H1 (cell line): ENCODE results near the gene LYRM4. TPM values are rescaled to one million over a fixed set of nuclear protein-coding genes. Genes with fewer than 3 reads are reported as not detected.

ENCODE experiments used
- CTCF ChIA-PET: fragments of 300-600 bp; sonication (Branson Sonifier 250); formaldehyde crosslinking; loops from one replicate; lab custom pipeline; 2021; ENCODE audit not compliant: partially characterized antibody; lab: Charles Lee
- POLR2A ChIA-PET: fragments of 300-600 bp; sonication (Branson Sonifier 250); formaldehyde crosslinking; loops from one replicate; lab custom pipeline; 2021; ENCODE audit warnings: inconsistent platforms; ENCODE audit not compliant: partially characterized antibody; lab: Charles Lee
- DNase-seq, 2 experiments: peaks; one replicate each; pipeline versions ENCODE4 v3.0.0 to v3.0.0-alpha.2; 2010 to 2022; ENCODE audit warnings: low spot score in 2 of 2, low read depth in 1 of 2, mixed read lengths in 1 of 2
- FAIRE-seq: peaks from 2 replicates; lab custom pipeline; 2011; peaks lifted over from hg19 to GRCh38; lab: Jason Lieb, UNC
- H2AFZ ChIP-seq: 2 replicates; pipeline ENCODE4 v1.8.1; 2012; ENCODE audit warnings: low read length, inconsistent platforms
- H2AK5ac ChIP-seq: 2 replicates; pipeline ENCODE4 v1.6.1; 2013; ENCODE audit warnings: low read depth, low read length
- H2BK120ac ChIP-seq: replicated peaks from 2 replicates; pipeline ENCODE3; 2013; ENCODE audit warnings: low read depth, low read length, inconsistent platforms
- H2BK12ac ChIP-seq: 2 replicates; pipeline ENCODE4 v1.6.1; 2013; ENCODE audit warnings: low read depth, low read length
- H2BK15ac ChIP-seq: 2 replicates; pipeline ENCODE4 v1.6.1; 2013; ENCODE audit warnings: low read length
- H2BK20ac ChIP-seq: 2 replicates; pipeline ENCODE4 v1.6.1; 2013; ENCODE audit warnings: low read length
- H2BK5ac ChIP-seq: 2 replicates; pipeline ENCODE4 v1.6.1; 2013; ENCODE audit warnings: low read depth, low read length
- H3K14ac ChIP-seq: 2 replicates; pipeline ENCODE4 v1.6.1; 2013; ENCODE audit warnings: inconsistent platforms; ENCODE audit not compliant: insufficient read length
- H3K18ac ChIP-seq: 2 replicates; pipeline ENCODE4 v1.6.1; 2013; ENCODE audit warnings: low read length; ENCODE audit errors: extremely low read depth
- H3K23ac ChIP-seq: 2 replicates; pipeline ENCODE4 v1.6.1; 2013; ENCODE audit warnings: inconsistent platforms; ENCODE audit not compliant: insufficient read length
- H3K23me2 ChIP-seq: 2 replicates; pipeline ENCODE4 v1.6.1; 2013; ENCODE audit warnings: low read depth, low read length
- H3K27ac ChIP-seq: 2 replicates; pipeline ENCODE4 v1.6.1; 2011; ENCODE audit warnings: low read depth, low read length, inconsistent platforms
- H3K27me3 ChIP-seq, 4 experiments: replicated peaks in 1 of 4; 1 replicate in 1 of 4; 2 replicates in 3 of 4; pipeline versions ENCODE4 v1.6.1 to v1.8.1; 2011 to 2013; ENCODE audit warnings: low read length in 3 of 4, mild to moderate bottlenecking in 3 of 4, inconsistent platforms in 2 of 4, mixed read lengths in 2 of 4, moderate library complexity in 1 of 4; ENCODE audit not compliant: control insufficient read depth in 3 of 4, insufficient read depth in 3 of 4; ENCODE audit errors: extremely low read depth in 1 of 4
- H3K36me3 ChIP-seq, 4 experiments: 2 replicates each; pipeline versions ENCODE4 v1.6.1 to v1.8.1; 2011 to 2013; ENCODE audit warnings: mild to moderate bottlenecking in 4 of 4, low read length in 3 of 4, moderate library complexity in 2 of 4, control low read depth in 1 of 4, inconsistent platforms in 1 of 4; ENCODE audit not compliant: insufficient read depth in 4 of 4, control insufficient read depth in 2 of 4
- H3K4ac ChIP-seq: replicated peaks from 2 replicates; pipeline ENCODE3; 2013; ENCODE audit warnings: low read length, low read depth, mixed read lengths, inconsistent platforms; ENCODE audit not compliant: insufficient read length
- H3K4me1 ChIP-seq, 4 experiments: replicated peaks in 1 of 4; 1 replicate in 1 of 4; 2 replicates in 3 of 4; pipeline versions ENCODE4 v1.6.1 to v1.8.1; 2011 to 2013; ENCODE audit warnings: low read length in 3 of 4, inconsistent platforms in 2 of 4, mixed read lengths in 1 of 4; ENCODE audit not compliant: insufficient read depth in 4 of 4, control insufficient read depth in 3 of 4
- H3K4me2 ChIP-seq, 2 experiments: 2 replicates each; pipeline versions ENCODE4 v1.6.1 to v1.8.1; 2011 to 2013; ENCODE audit warnings: low read depth in 2 of 2, low read length in 2 of 2, control low read depth in 1 of 2, inconsistent platforms in 1 of 2, mild to moderate bottlenecking in 1 of 2; ENCODE audit not compliant: insufficient read depth in 1 of 2
- H3K4me3 ChIP-seq, 4 experiments: fragments of 200-600, 300-600 bp in 1 of 4; sonication (generic), shearing (Covaris generic), sonication (Bioruptor Twin) in 1 of 4; 2 replicates each; pipeline versions ENCODE4 v1.5.1 to v1.8.1; 2011 to 2016; ENCODE audit warnings: low read length in 4 of 4, low read depth in 3 of 4, control low read depth in 2 of 4, inconsistent platforms in 2 of 4, mild to moderate bottlenecking in 2 of 4, mixed read lengths in 1 of 4, moderate library complexity in 1 of 4; ENCODE audit not compliant: insufficient read depth in 2 of 4; ENCODE audit errors: extremely low read depth in 1 of 4
- H3K56ac ChIP-seq: replicated peaks from 2 replicates; pipeline ENCODE3; 2013; ENCODE audit warnings: low read depth, mild to moderate bottlenecking, mixed read lengths, low read length, inconsistent platforms; ENCODE audit not compliant: insufficient read length
- H3K79me1 ChIP-seq: 2 replicates; pipeline ENCODE4 v1.6.1; 2013; ENCODE audit warnings: low read depth, low read length, control low read depth
- H3K79me2 ChIP-seq, 2 experiments: 2 replicates each; pipeline versions ENCODE4 v1.6.1 to v1.8.1; 2012 to 2013; ENCODE audit warnings: low read length in 2 of 2, mild to moderate bottlenecking in 2 of 2, inconsistent platforms in 1 of 2; ENCODE audit not compliant: insufficient read depth in 2 of 2, control insufficient read depth in 1 of 2
- H3K9ac ChIP-seq, 4 experiments: replicated peaks in 1 of 4; 1 replicate in 1 of 4; 2 replicates in 3 of 4; pipeline versions ENCODE4 v1.6.1 to v1.8.1; 2011 to 2013; ENCODE audit warnings: low read depth in 3 of 4, low read length in 3 of 4, control low read depth in 2 of 4, mild to moderate bottlenecking in 2 of 4, moderate library complexity in 2 of 4, inconsistent platforms in 1 of 4; ENCODE audit errors: extremely low read depth in 1 of 4
- H3K9me3 ChIP-seq, 2 experiments: 2 replicates each; pipeline versions ENCODE4 v1.6.1 to v1.8.1; 2012 to 2013; ENCODE audit warnings: mild to moderate bottlenecking in 2 of 2, moderate library complexity in 2 of 2, control low read depth in 1 of 2, inconsistent platforms in 1 of 2, low read depth in 1 of 2, low read length in 1 of 2, mixed read lengths in 1 of 2; ENCODE audit not compliant: insufficient read depth in 2 of 2
- H4K20me1 ChIP-seq, 2 experiments: replicated peaks in 1 of 2; 2 replicates each; pipeline versions ENCODE3 to v1.8.1; 2011 to 2013; ENCODE audit warnings: inconsistent platforms in 2 of 2, low read length in 2 of 2, mild to moderate bottlenecking in 1 of 2; ENCODE audit not compliant: insufficient read depth in 2 of 2, control insufficient read depth in 1 of 2
- H4K5ac ChIP-seq: 2 replicates; pipeline ENCODE4 v1.6.1; 2013; ENCODE audit warnings: low read length, low read depth, mixed read lengths, inconsistent platforms; ENCODE audit not compliant: insufficient read length
- H4K8ac ChIP-seq: 2 replicates; pipeline ENCODE4 v1.8.0; 2013; ENCODE audit warnings: mild to moderate bottlenecking, moderate library complexity, low read length, inconsistent platforms; ENCODE audit not compliant: insufficient read depth; ENCODE audit errors: extremely low read depth
- H4K91ac ChIP-seq: replicated peaks from 2 replicates; pipeline ENCODE3; 2013; ENCODE audit warnings: low read length, mixed read lengths, inconsistent platforms; ENCODE audit not compliant: insufficient read length
- CBX8 ChIP-seq: fragments of 300-800, 300-1000 bp; sonication (generic); IDR thresholded peaks from 2 replicates; pipeline ENCODE4 v1.7.1; 2016; ENCODE audit warnings: low read depth, low read length, borderline replicate concordance
- CREB1 ChIP-seq: IDR thresholded peaks from 2 replicates; pipeline ENCODE4 v1.6.1; 2012; ENCODE audit warnings: inconsistent platforms
- JUND ChIP-seq: IDR thresholded peaks from 2 replicates; pipeline ENCODE4 v1.6.1; 2011; ENCODE audit warnings: mild to moderate bottlenecking, improper control_type of control experiment, low read length
- MAFK ChIP-seq: IDR thresholded peaks from 2 replicates; pipeline ENCODE4 v1.6.1; 2012; ENCODE audit warnings: low read depth, mild to moderate bottlenecking, improper control_type of control experiment, low read length
- NANOG ChIP-seq: IDR thresholded peaks from 2 replicates; pipeline ENCODE4 v1.6.1; 2011; ENCODE audit warnings: low read length, low read depth, mild to moderate bottlenecking, inconsistent platforms; ENCODE audit not compliant: insufficient read depth, poor library complexity, severe bottlenecking
- NRF1 ChIP-seq: IDR thresholded peaks from 2 replicates; pipeline ENCODE4 v1.6.1; 2011; ENCODE audit warnings: mild to moderate bottlenecking, low read depth, low read length, improper control_type of control experiment
- POLR2A ChIP-seq, 2 experiments: IDR thresholded peaks; 1 replicate in 1 of 2; 2 replicates in 1 of 2; pipeline ENCODE4 v1.6.1; 2011; ENCODE audit warnings: low read depth in 2 of 2, low read length in 2 of 2, mild to moderate bottlenecking in 2 of 2; ENCODE audit errors: control extremely low read depth in 1 of 2
- SIRT6 ChIP-seq: IDR thresholded peaks from one replicate; pipeline ENCODE4 v1.7.1; 2012; ENCODE audit warnings: low read length, inconsistent platforms
- SP4 ChIP-seq: IDR thresholded peaks from 2 replicates; pipeline ENCODE4 v1.6.1; 2012; ENCODE audit warnings: low read length, inconsistent platforms
- SRF ChIP-seq: IDR thresholded peaks from 2 replicates; pipeline ENCODE4 v1.6.1; 2011; ENCODE audit warnings: mild to moderate bottlenecking, low read depth, low read length, moderate library complexity
- TAF7 ChIP-seq: optimal IDR thresholded peaks from 2 replicates; pipeline ENCODE3; 2011; ENCODE audit warnings: low read depth, mild to moderate bottlenecking, inconsistent platforms, low read length, moderate library complexity, borderline replicate concordance
- TBP ChIP-seq: IDR thresholded peaks from 2 replicates; pipeline ENCODE4 v1.6.1; 2011; ENCODE audit warnings: low read depth, low read length, improper control_type of control experiment
- ZNF274 ChIP-seq: IDR thresholded peaks from 2 replicates; pipeline ENCODE4 v1.7.0; 2012; ENCODE audit warnings: low read length, borderline replicate concordance; ENCODE audit errors: extremely low read depth
- WGBS, 2 experiments: shearing (Covaris generic) in 1 of 2; methylation state at CpG; one replicate each; pipeline versions ENCODE4 v1.1.6 to v1.1.7; 2013 to 2015; ENCODE audit warnings: low lambda C conversion rate in 2 of 2, mixed read lengths in 2 of 2, inconsistent platforms in 1 of 2, low coverage in 1 of 2, missing lambda C conversion rate in 1 of 2; ENCODE audit not compliant: insufficient replicate concordance in 2 of 2, insufficient coverage in 1 of 2, insufficient read length in 1 of 2; ENCODE audit errors: extremely low coverage in 1 of 2, missing lambda C conversion rate in 1 of 2; 5-methylcytosine and 5-hydroxymethylcytosine counted together
- polyA plus RNA-seq, 7 experiments: library from polyadenylated mRNA; depleted of rRNA in 3 of 7; stranded (reverse) in 5 of 7; unstranded in 2 of 7; fragments of >200 nt in 5 of 7; fragments of 200-250 nt in 2 of 7; gene quantifications; 1 replicate in 5 of 7; 2 replicates in 1 of 7; 4 replicates in 1 of 7; pipeline versions ENCODE4 v1.2.1 to v1.2.3, GENCODE V29; 2011 to 2013; ENCODE audit warnings: missing spikeins in 2 of 7, mixed read lengths in 2 of 7
- total RNA-seq: library from RNA; stranded (reverse); fragmentation: NEBNext Ultra II Directional; extraction: Animal tissue kit (Norgen Biotek cat#: 25700); gene quantifications from 2 replicates; pipeline ENCODE4 v1.2.1, GENCODE V29; 2021
- TF ChIP-seq, protein P1 (sequence below): IDR thresholded peaks from 2 replicates; pipeline ENCODE4 v1.6.1; 2012; ENCODE audit warnings: low read length, inconsistent platforms

LYRM4 gene
- total and polyA plus RNA-seq, 2 of the 8 experiments (the other 6 are each of a cell fraction or from before 2014, with no cell fraction given), result 56.6 to 62.8 TPM

DNA sequence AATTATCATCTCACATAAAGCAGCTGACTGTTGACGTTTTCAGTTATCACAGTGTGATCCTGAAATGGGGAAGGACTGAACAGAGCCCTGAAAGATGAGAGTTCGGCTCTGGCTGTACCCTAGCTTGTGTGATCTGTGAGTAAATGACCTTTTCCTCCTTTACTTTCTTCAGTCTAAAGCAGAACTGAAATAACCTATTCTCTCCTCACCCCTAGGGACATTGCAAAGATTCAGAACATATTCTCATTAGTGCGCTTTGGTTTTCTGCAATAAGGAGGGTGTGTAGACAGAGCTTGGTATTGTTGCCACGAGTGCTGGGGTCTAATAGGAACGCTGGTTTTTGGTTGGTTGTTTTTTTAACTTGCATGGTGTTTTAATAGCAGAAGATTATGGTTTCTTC is 17.3 kb upstream of the LYRM4 start:
- no peak overlapping the region for H2AFZ ChIP-seq
- FAIRE-seq (no peak), DNase-seq (no peak)
- no peaks in the 10 kb centered on the region for H3K27me3 ChIP-seq
- H3K4ac ChIP-seq, result no peak overlapping the region
- no peak overlapping the region for H2AK5ac ChIP-seq
- CTCF ChIA-PET, result interaction anchor here (1.5 to 1.6 kb wide), 2 partner anchors 13 to 64 kb away, joined by 3 to 5 read pairs; no protein-coding TSS in a partner anchor
- H3K36me3 ChIP-seq, result no peaks in the 10 kb centered on the region
- no peak overlapping the region for H2BK15ac ChIP-seq
- H3K23ac ChIP-seq, result no peak overlapping the region
- H3K9me3 ChIP-seq, result no peaks in the 10 kb centered on the region
- no peak overlapping the region for H3K18ac ChIP-seq
- peaks cover 0 to 12% (median 3%) of the 10 kb centered on the region in 4 experiments; a peak in 3 of 7 replicates for H3K4me1 ChIP-seq
- POLR2A ChIA-PET, result interaction anchor here (0.6 to 3.4 kb wide), 3 partner anchors 17 to 1033 kb away, joined by 3 to 13 read pairs (median 3); partner anchors contain the start of genes FARS2 and LYRM4
- H3K4me2 ChIP-seq, result no peak overlapping the region
- H4K91ac ChIP-seq, result no peak overlapping the region
- WGBS, 2 experiments, result 86% methylated on average over 5 of the region's 5 CpGs; no CpG with 5 or more reads in 1 of the 2 experiments
- H3K23me2 ChIP-seq, result no peaks in the 10 kb centered on the region
- H2BK5ac ChIP-seq, result no peak overlapping the region
- H3K27ac ChIP-seq, result no peak overlapping the region
- no peak overlapping the region for H2BK20ac ChIP-seq
- no peak overlapping the region for H3K14ac ChIP-seq
- H4K8ac ChIP-seq, result no peak overlapping the region
- peaks cover 0 to 4% of the 10 kb centered on the region in 2 experiments; a peak in 1 of 4 replicates for H3K79me2 ChIP-seq
- no peak overlapping the region for H3K9ac ChIP-seq
- no peak overlapping the region for H2BK120ac ChIP-seq
- no peaks in the 10 kb centered on the region for H4K20me1 ChIP-seq
- no peak overlapping the region for H3K56ac ChIP-seq
- no peak overlapping the region for H2BK12ac ChIP-seq
- H4K5ac ChIP-seq, result no peak overlapping the region
- H3K4me3 ChIP-seq, result no peak overlapping the region
- H3K79me1 ChIP-seq, result peaks cover 2% of the 10 kb centered on the region; the same call in 1 of the 2 replicates
- TF ChIP-seq CBX8, result no peak
- no peak for TF ChIP-seq CREB1
- no peak for TF ChIP-seq NRF1
- TF ChIP-seq POLR2A (IDR thresholded peaks at IDR 0.05; ENCODE audit: control extremely low read depth in 1 of 2, low read depth in 2 of 2, low read length in 2 of 2), result no peak
- no peak for TF ChIP-seq TAF7
- TF ChIP-seq TBP, result no peak
- no peak for TF ChIP-seq SIRT6
- no peak for TF ChIP-seq JUND
- TF ChIP-seq NANOG, result no peak
- no peak for TF ChIP-seq SRF
- TF ChIP-seq, protein P1, sequence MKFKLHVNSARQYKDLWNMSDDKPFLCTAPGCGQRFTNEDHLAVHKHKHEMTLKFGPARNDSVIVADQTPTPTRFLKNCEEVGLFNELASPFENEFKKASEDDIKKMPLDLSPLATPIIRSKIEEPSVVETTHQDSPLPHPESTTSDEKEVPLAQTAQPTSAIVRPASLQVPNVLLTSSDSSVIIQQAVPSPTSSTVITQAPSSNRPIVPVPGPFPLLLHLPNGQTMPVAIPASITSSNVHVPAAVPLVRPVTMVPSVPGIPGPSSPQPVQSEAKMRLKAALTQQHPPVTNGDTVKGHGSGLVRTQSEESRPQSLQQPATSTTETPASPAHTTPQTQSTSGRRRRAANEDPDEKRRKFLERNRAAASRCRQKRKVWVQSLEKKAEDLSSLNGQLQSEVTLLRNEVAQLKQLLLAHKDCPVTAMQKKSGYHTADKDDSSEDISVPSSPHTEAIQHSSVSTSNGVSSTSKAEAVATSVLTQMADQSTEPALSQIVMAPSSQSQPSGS, result no peak
- TF ChIP-seq MAFK, result no peak
- TF ChIP-seq ZNF274, result no peak
- TF ChIP-seq SP4, result no peak
